Measurements from ENCODE around the gene FRMPD4.

FRMPD4 gene

GRCh38 chrX:12681047-12681446 lies 542.8 kb downstream of the FRMPD4 start:
- no peak for DNase-seq

- DNase-seq = no peak
These were observed 547.3 kb downstream of the FRMPD4 start for GRCh38 chrX:12685541-12685940.

DNA sequence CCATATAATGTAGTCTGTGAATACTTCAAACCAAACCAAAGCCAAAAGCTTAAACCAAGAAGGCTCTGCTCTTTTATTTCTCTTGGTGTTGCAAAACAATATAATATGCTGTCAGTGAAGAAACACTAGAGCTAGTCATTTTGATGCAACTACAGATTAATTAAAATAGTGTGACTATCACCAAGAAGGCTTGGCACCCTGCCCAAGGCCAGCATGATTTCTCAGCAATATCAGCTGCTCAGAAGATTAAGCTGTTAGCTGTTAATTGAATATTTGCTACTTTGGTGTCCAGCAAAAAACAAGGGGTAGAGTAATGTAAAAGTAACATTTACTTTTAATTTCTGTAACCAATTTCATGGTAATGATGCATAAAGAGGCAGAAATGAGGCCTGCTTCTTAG lies 548.1 kb downstream of the FRMPD4 start:
- DNase-seq = no peak

DNA sequence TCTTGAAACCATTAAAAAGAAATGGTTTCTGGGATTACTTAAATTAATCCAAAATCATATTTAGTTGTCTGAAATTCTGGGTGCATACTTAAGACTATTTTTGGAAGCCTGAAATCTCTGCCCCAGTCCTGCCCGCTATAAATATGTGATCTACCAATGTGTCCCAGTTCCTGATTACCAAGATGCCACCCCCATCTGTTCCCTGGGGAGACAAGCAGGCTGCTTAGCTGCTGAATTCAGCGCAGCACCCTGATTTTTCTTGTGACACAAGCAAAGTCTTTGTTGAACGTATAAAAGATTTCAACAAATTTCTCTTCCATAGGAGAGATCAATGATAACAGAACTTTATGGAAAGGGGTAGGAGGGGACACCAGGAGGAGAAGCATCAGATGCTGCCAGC lies 552.4 kb downstream of the FRMPD4 start:
- no peak for DNase-seq

DNA sequence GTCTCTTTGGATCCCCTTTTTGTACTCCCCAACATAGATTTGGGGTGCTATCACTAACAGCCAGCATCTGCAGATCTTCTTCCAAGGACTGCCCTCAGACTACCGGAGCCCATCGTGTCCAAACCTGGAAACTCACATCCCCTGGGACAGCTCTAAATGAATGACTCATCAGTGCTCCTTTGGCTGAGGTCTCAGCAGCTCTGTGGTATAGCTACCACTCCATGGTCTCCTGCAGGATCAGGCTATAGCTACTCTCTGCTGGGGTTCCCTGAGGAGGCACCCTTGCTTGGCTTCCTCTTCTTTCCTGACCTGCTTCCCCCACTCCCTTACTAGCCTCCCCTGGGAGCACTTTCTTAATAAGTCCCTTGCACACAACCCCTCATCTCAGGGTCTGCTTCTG lies 555.5 kb downstream of the FRMPD4 start:
- DNase-seq = no peak

DNA sequence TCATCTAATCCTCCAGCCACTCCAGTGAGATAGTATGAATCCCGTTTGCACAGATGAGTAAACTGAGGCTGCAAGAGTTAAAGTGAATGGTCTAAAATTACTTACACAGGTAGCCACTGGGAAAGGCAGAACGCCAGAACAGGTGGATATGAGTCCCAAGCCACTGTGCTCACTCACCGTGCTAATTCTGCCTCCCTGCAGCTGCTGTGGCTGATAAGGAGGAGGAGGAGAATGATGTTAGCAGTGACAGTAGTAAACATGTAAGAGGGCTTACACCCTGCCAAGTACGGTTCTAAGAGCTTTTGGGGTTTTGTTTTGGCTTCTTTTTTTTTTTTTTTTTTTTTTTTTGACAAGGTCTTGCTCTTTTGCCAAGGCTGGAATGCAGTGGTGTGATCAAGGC lies 562.5 kb downstream of the FRMPD4 start:
- no peak for DNase-seq

DNA sequence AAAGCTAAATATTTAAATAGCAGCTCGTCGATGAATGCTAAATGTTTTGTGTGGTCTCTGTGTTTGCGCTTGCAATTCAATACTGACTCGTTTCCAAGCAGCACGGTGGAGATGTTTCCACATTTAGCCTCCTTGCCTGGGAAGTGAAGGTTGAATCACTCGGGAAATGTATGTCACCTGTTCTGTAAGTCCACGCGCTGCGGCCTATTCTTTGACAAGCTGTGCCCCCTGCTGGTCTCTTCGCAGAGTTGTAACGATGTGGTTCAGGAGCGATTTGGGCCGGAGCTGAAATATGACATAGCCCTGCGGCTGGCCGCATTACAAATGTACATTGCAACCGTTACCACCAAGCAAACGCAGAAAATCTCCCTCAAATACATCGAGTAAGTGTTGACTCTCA lies 563.4 kb downstream of the FRMPD4 start:
- peak; percentile 43 for DNase-seq

GRCh38 chrX:12702509-12703091 lies 564.3 kb downstream of the FRMPD4 start:
- DNase-seq = peak; percentile 12

- no peak for DNase-seq
These were observed 566.4 kb downstream of the FRMPD4 start for GRCh38 chrX:12704706-12705105.

GRCh38 chrX:12709047-12709446 lies 570.8 kb downstream of the FRMPD4 start:
- DNase-seq = no peak

GRCh38 chrX:12711435-12712040 lies 573.3 kb downstream of the FRMPD4 start:
- no peak for DNase-seq

DNA sequence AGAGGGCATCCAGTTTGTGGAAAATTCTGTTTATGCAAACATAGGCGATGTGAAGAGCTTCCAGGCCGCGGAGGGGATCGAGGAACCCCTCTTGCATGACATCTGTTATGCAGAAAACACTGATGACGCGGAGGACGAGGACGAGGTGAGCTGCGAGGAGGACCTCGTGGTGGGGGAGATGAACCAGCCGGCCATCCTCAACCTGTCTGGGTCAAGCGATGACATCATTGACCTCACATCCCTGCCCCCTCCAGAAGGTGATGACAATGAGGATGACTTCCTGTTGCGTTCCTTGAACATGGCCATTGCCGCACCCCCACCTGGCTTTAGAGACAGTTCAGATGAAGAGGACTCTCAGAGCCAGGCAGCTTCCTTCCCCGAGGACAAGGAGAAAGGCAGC lies 578.3 kb downstream of the FRMPD4 start:
- no peak for DNase-seq

DNA sequence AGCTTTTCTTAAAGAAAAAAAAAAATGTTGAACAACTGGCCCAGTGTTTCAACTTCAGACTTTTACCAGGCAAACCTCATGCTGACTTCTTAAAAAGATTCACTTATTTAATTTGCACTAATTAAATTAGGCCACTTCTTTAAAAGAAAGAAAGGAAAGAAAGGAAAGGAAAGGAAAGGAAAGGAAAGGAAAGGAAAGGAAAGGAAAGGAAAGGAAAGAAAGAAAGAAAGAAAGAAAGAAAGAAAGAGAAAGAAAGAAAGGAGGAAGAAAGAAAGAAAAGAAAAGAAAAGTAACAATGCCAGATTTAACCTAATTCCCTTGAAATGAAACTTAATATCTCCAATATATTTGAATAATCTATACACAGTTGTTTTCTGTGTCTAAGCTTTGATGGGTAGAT lies 581.6 kb downstream of the FRMPD4 start:
- no peak for DNase-seq

DNA sequence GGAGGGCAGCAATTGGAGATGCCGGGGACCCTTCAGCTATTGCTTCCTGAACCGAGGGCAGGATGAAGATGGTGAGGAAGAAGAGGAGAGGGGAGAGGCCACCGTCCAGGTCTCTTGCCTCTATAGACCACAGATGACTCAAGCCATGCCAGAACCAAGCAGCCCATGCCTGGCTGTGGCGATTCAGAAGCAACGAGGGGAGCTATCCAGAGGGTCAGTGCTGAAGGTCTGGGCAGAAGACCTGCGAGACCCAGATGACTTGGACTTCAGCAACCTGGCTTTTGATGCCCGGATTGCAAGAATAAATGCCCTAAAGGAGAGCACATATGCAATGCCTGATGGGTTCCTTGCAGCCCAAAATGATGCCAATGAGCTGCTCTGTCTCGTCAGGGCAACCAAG lies 582.8 kb downstream of the FRMPD4 start:
- no peak for DNase-seq

DNA sequence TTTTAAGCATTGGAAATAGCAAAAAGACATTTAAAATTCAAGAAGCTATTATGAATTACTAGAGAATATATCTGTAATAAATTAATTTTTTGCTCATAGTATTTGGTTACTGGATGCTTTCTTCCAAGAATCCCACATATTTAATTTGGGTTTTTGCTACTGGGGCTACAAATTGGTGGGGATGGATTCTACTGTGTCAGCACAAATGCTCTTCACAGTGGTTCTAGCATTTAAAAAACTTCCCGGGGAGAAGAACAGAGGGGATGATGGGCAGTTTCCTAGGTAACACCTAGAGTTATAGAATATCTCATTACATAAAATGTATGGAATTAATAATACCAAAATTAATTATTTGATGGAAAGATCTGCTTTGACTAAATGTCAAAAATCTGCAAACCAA lies 584.0 kb downstream of the FRMPD4 start:
- no peak for DNase-seq

DNA sequence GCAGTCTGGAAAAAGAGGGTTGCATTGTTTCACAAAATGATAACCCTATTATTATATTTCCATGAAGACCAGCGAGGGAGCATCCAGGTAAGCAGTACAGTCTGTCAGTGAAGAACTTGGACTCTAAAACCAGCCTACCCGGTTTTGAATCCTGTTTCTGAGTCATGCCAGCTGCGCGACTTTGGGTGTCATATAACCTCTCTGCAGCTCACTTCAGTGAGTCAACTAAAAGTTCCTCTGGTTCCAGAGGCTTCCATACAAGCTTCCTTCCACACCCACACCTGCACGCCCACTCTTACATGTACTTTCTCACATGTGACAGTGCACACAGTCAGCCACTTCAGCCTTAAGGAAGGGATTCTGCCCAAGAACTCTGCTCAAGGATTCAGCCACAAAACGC lies 603.1 kb downstream of the FRMPD4 start:
- no peak for DNase-seq

- DNase-seq = no peak
These were observed 609.2 kb downstream of the FRMPD4 start for GRCh38 chrX:12747433-12747832.

DNA sequence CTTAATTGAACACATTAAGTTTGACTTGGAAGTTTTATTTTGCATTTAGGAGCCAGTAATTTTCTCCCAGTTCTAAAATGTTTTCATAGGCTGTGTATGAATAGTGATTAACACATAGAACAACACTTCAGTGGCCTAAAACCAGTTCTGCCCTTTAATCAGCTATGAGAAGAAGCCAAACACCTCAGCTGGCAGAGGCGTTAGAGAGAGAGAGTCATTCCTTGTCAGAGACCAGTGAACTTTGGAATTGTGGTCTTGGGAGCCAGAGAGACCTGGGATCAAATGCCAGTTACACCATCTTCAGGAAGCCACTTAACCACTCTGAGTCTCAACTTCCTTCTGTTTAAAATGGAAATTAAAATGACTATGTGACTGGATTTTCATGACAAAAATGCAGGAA lies 613.6 kb downstream of the FRMPD4 start:
- DNase-seq = no peak

DNA sequence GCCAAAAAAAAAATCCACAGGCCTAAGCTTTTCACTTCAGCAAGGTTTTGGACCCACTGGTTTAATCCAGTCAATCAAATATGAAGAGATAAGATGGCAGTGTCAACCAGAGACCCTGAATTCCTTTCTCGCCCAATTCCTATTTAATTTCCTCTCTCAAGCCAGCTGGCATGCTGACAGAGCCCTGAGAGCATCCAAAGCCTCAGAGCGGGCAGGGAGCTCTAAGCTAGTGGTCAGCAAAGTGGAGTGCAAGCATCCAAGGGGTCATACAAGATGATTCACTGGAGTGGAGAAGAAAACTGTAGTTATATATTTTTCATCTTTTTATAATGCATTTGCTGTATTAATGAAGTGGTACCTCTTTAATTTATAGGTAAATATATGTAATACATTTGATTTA lies 615.1 kb downstream of the FRMPD4 start:
- DNase-seq = no peak

GRCh38 chrX:12758291-12758690 lies 620.0 kb downstream of the FRMPD4 start:
- DNase-seq = no peak

GRCh38 chrX:12767856-12768255 lies 629.6 kb downstream of the FRMPD4 start:
- DNase-seq = no peak

GRCh38 chrX:12768491-12768890 lies 630.2 kb downstream of the FRMPD4 start:
- no peak for DNase-seq

GRCh38 chrX:12770440-12770839 lies 632.2 kb downstream of the FRMPD4 start:
- DNase-seq = no peak

DNA sequence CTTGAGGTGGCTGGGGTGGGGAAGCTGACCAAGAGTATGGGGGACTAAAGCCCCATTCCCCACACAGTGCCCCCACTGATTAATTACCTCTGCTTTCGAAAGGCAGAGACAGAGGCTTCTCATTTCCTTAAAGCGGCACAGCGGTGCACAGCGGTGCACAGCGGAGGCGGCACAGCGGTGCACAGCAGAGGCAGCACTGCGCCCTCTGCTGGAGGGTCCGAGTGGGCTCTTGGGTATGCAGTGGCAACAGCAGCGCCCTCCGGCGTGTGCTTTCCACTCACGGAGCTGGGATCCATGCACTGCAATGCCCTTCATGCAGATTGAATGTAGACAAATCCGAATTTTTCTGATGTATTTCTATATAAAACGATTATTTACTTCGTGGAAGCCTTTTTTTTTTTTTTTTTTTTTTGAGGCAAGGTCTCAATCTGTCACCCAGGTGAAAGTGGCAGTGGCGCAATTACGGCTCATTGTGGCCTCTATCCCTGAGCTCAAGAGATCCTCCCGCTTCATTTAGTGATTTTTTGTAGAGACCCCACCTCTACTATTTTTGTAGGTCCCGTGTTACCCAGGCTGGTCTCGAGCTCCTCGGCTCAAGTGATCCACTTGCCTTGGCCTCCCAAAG lies 633.3 kb downstream of the FRMPD4 start:
- peak; percentile 79 for DNase-seq

All from stimulated activated CD4-positive, alpha-beta T cell treated with anti-CD3 and anti-CD28 coated beads, Interleukin-15, amount 100 ng/mL, for 24 hours (primary cell).